22Rv1 (cell line): ENCODE measurements around the gene NDNF.

Experiments
- ZFX ChIP-seq: fragments of 450-650 bp; IDR thresholded peaks from 2 replicates; pipeline ENCODE4 v1.6.1; 2017; ENCODE audit warnings: antibody characterized with exemption, borderline replicate concordance
- TF ChIP-seq, protein P1 (sequence below): fragments of 450-650 bp; IDR thresholded peaks from 2 replicates; pipeline ENCODE4 v1.5.1; 2017; ENCODE audit warnings: mild to moderate bottlenecking

DNA sequence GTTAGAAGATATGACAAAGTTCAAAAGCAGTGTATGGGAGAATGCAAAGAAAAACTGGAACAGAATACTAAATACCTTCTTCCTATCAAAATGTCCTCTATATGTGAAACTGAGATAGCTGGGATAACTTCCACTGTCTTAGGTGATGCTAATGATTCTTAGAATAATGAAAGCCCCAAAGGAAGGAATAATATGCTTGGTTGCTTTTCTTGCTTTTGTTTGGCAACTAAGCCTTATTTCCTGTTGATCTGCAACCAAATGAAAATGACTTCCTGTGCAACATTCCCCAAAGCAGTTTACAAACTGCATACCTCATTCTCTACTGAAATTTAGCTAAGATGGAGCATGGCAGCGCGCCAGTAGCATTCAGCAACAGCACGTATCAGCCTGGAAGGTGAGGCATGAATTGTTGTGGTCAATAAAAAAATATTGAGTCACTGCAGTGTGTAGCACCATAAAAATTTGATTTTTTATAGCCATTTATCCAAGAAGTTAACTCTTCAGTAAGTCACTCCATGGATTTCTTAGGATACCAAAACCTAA is 18.7 kb downstream of the NDNF start:
- TF ChIP-seq, protein P1, sequence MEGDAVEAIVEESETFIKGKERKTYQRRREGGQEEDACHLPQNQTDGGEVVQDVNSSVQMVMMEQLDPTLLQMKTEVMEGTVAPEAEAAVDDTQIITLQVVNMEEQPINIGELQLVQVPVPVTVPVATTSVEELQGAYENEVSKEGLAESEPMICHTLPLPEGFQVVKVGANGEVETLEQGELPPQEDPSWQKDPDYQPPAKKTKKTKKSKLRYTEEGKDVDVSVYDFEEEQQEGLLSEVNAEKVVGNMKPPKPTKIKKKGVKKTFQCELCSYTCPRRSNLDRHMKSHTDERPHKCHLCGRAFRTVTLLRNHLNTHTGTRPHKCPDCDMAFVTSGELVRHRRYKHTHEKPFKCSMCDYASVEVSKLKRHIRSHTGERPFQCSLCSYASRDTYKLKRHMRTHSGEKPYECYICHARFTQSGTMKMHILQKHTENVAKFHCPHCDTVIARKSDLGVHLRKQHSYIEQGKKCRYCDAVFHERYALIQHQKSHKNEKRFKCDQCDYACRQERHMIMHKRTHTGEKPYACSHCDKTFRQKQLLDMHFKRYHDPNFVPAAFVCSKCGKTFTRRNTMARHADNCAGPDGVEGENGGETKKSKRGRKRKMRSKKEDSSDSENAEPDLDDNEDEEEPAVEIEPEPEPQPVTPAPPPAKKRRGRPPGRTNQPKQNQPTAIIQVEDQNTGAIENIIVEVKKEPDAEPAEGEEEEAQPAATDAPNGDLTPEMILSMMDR = no peak
- TF ChIP-seq ZFX = no peak
